HepG2 (cell line): ENCODE data around the gene SLC16A4. TPM values are rescaled to one million over a fixed set of nuclear protein-coding genes. Genes with fewer than 3 reads are reported as not detected.

Source experiments
- CEBPB ChIP-seq: IDR thresholded peaks from 2 replicates; pipeline ENCODE4 v1.6.1; 2011; ENCODE audit warnings: low read depth, low read length, improper control_type of control experiment, borderline replicate concordance
- JDP2 ChIP-seq: sonication (generic); formaldehyde crosslinking; IDR thresholded peaks from 2 replicates; pipeline ENCODE4 v1.8.1; 2022; ENCODE audit warnings: missing genetic modification reagents, borderline replicate concordance
- JUND ChIP-seq: sonication (generic); formaldehyde crosslinking; IDR thresholded peaks from 2 replicates; pipeline ENCODE4 v1.8.0; 2022; ENCODE audit warnings: mild to moderate bottlenecking, missing genetic modification reagents
- PTBP1 ChIP-seq: fragments of 200-400 bp; formaldehyde crosslinking; IDR thresholded peaks from 2 replicates; pipeline ENCODE4 v1.6.1; 2018; ENCODE audit warnings: low read length, low read depth; ENCODE audit not compliant: poor library complexity, severe bottlenecking
- RFX1 ChIP-seq: fragments of 450-650 bp; IDR thresholded peaks from 2 replicates; pipeline ENCODE4 v1.6.1; 2017
- RFX3 ChIP-seq: IDR thresholded peaks from 2 replicates; pipeline ENCODE4 v1.6.1; 2016; ENCODE audit warnings: missing biosample characterization, missing genetic modification reagents
- SAFB2 ChIP-seq: sonication (generic); formaldehyde crosslinking; IDR thresholded peaks from 2 replicates; pipeline ENCODE4 v1.5.1; 2020; ENCODE audit warnings: missing genetic modification reagents, low read depth, mild to moderate bottlenecking, borderline replicate concordance
- SIX4 ChIP-seq: sonication (generic); formaldehyde crosslinking; IDR thresholded peaks from 2 replicates; pipeline ENCODE4 v1.4.0; 2020; ENCODE audit warnings: missing genetic modification reagents
- ZNF180 ChIP-seq: sonication (generic); formaldehyde crosslinking; IDR thresholded peaks from 2 replicates; pipeline ENCODE4 v1.4.0; 2020; ENCODE audit warnings: low read depth, missing genetic modification reagents, borderline replicate concordance
- ZNF24 ChIP-seq: fragments of 450-650 bp; IDR thresholded peaks from 2 replicates; pipeline ENCODE4 v1.6.1; 2017; ENCODE audit warnings: antibody characterized with exemption, mild to moderate bottlenecking
- ZNF598 ChIP-seq: sonication (generic); formaldehyde crosslinking; IDR thresholded peaks from 2 replicates; pipeline ENCODE4 v1.5.1; 2020; ENCODE audit warnings: mild to moderate bottlenecking, missing genetic modification reagents, borderline replicate concordance
- ZNF619 ChIP-seq: sonication (generic); formaldehyde crosslinking; IDR thresholded peaks from 2 replicates; pipeline ENCODE4 v1.4.0; 2020; ENCODE audit warnings: mild to moderate bottlenecking, missing genetic modification reagents
- polyA plus RNA-seq, 8 experiments: library from polyadenylated mRNA; depleted of rRNA in 3 of 8; stranded (reverse) in 7 of 8; unstranded in 1 of 8; fragments of >200 nt; fragmentation: Illumina TruSeq in 4 of 8; extraction: Trizol in 4 of 8; gene quantifications; 2 replicates each; pipeline versions ENCODE4 v1.2.1 to v1.2.3, GENCODE V29; 2011 to 2016; ENCODE audit warnings: low read depth in 4 of 8, missing spikeins in 1 of 8, mixed read lengths in 1 of 8; ENCODE audit not compliant: insufficient read depth in 1 of 8
- total RNA-seq, 5 experiments: library from RNA; depleted of rRNA; stranded (reverse); fragments of >200 nt; fragmentation: Illumina TruSeq; extraction: Trizol; gene quantifications; 2 replicates each; pipeline ENCODE4 v1.2.3, GENCODE V29; 2016; ENCODE audit warnings: low read depth in 1 of 5
- TF ChIP-seq, protein P1 (sequence below): sonication (generic); formaldehyde crosslinking; IDR thresholded peaks from 2 replicates; pipeline ENCODE4 v1.4.0; 2020; ENCODE audit warnings: mild to moderate bottlenecking, missing genetic modification reagents
- TF ChIP-seq, protein P2 (sequence below): IDR thresholded peaks from 2 replicates; pipeline ENCODE4 v1.6.1; 2016; ENCODE audit warnings: mild to moderate bottlenecking, missing biosample characterization, missing genetic modification reagents
- TF ChIP-seq, protein P3 (sequence below): sonication (generic); formaldehyde crosslinking; IDR thresholded peaks from 2 replicates; pipeline ENCODE4 v1.9.0; 2021; ENCODE audit warnings: missing genetic modification reagents, mild to moderate bottlenecking, borderline replicate concordance
- TF ChIP-seq, protein P4 (sequence below): sonication (generic); formaldehyde crosslinking; IDR thresholded peaks from 2 replicates; pipeline ENCODE4 v1.4.0; 2020; ENCODE audit warnings: missing genetic modification reagents
- TF ChIP-seq, protein P5 (sequence below): sonication (generic); formaldehyde crosslinking; IDR thresholded peaks from 2 replicates; pipeline ENCODE4 v1.8.0; 2022; ENCODE audit warnings: low read depth, missing genetic modification reagents
- TF ChIP-seq, protein P6 (sequence below): sonication (generic); formaldehyde crosslinking; IDR thresholded peaks from 2 replicates; pipeline ENCODE4 v1.8.0; 2022; ENCODE audit warnings: mild to moderate bottlenecking, missing genetic modification reagents, moderate library complexity

Gene SLC16A4
- total and polyA plus RNA-seq, 2 of the 13 experiments (the other 11 are each of a cell fraction or from before 2014, with no cell fraction given), result 1.1 to 1.5 TPM

DNA sequence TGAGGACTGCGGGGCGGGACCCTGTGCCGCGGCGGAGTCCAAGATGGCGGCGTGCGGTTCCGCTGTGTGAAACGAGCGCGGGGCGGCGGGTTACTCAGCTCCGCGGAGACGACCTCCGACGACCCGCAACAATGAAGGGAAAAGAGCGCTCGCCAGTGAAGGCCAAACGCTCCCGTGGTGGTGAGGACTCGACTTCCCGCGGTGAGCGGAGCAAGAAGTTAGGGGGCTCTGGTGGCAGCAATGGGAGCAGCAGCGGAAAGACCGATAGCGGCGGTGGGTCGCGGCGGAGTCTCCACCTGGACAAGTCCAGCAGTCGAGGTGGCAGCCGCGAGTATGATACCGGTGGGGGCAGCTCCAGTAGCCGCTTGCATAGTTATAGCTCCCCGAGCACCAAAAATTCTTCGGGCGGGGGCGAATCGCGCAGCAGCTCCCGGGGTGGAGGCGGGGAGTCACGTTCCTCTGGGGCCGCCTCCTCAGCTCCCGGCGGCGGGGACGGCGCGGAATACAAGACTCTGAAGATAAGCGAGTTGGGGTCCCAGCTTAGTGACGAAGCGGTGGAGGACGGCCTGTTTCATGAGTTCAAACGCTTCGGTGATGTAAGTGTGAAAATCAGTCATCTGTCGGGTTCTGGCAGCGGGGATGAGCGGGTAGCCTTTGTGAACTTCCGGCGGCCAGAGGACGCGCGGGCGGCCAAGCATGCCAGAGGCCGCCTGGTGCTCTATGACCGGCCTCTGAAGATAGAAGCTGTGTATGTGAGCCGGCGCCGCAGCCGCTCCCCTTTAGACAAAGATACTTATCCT is 51.2 kb downstream of the SLC16A4 start (continued):
- TF ChIP-seq, protein P1, sequence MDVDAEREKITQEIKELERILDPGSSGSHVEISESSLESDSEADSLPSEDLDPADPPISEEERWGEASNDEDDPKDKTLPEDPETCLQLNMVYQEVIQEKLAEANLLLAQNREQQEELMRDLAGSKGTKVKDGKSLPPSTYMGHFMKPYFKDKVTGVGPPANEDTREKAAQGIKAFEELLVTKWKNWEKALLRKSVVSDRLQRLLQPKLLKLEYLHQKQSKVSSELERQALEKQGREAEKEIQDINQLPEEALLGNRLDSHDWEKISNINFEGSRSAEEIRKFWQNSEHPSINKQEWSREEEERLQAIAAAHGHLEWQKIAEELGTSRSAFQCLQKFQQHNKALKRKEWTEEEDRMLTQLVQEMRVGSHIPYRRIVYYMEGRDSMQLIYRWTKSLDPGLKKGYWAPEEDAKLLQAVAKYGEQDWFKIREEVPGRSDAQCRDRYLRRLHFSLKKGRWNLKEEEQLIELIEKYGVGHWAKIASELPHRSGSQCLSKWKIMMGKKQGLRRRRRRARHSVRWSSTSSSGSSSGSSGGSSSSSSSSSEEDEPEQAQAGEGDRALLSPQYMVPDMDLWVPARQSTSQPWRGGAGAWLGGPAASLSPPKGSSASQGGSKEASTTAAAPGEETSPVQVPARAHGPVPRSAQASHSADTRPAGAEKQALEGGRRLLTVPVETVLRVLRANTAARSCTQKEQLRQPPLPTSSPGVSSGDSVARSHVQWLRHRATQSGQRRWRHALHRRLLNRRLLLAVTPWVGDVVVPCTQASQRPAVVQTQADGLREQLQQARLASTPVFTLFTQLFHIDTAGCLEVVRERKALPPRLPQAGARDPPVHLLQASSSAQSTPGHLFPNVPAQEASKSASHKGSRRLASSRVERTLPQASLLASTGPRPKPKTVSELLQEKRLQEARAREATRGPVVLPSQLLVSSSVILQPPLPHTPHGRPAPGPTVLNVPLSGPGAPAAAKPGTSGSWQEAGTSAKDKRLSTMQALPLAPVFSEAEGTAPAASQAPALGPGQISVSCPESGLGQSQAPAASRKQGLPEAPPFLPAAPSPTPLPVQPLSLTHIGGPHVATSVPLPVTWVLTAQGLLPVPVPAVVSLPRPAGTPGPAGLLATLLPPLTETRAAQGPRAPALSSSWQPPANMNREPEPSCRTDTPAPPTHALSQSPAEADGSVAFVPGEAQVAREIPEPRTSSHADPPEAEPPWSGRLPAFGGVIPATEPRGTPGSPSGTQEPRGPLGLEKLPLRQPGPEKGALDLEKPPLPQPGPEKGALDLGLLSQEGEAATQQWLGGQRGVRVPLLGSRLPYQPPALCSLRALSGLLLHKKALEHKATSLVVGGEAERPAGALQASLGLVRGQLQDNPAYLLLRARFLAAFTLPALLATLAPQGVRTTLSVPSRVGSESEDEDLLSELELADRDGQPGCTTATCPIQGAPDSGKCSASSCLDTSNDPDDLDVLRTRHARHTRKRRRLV (CRISPR knock-in tag), result peak; percentile 61; the same call in 1 of the 2 replicates
- no peak for TF ChIP-seq ZNF24
- TF ChIP-seq JDP2 (CRISPR knock-in tag), result no peak
- TF ChIP-seq CEBPB, result 0 out of 2 replicates have a peak, but pooled peaks have one; percentile 11
- TF ChIP-seq, protein P2, sequence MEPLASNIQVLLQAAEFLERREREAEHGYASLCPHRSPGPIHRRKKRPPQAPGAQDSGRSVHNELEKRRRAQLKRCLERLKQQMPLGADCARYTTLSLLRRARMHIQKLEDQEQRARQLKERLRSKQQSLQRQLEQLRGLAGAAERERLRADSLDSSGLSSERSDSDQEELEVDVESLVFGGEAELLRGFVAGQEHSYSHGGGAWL (CRISPR knock-in tag), result peak; percentile 62
- TF ChIP-seq, protein P3, sequence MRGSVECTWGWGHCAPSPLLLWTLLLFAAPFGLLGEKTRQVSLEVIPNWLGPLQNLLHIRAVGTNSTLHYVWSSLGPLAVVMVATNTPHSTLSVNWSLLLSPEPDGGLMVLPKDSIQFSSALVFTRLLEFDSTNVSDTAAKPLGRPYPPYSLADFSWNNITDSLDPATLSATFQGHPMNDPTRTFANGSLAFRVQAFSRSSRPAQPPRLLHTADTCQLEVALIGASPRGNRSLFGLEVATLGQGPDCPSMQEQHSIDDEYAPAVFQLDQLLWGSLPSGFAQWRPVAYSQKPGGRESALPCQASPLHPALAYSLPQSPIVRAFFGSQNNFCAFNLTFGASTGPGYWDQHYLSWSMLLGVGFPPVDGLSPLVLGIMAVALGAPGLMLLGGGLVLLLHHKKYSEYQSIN, result no peak
- TF ChIP-seq ZNF598 (CRISPR knock-in tag), result no peak
- TF ChIP-seq, protein P4, sequence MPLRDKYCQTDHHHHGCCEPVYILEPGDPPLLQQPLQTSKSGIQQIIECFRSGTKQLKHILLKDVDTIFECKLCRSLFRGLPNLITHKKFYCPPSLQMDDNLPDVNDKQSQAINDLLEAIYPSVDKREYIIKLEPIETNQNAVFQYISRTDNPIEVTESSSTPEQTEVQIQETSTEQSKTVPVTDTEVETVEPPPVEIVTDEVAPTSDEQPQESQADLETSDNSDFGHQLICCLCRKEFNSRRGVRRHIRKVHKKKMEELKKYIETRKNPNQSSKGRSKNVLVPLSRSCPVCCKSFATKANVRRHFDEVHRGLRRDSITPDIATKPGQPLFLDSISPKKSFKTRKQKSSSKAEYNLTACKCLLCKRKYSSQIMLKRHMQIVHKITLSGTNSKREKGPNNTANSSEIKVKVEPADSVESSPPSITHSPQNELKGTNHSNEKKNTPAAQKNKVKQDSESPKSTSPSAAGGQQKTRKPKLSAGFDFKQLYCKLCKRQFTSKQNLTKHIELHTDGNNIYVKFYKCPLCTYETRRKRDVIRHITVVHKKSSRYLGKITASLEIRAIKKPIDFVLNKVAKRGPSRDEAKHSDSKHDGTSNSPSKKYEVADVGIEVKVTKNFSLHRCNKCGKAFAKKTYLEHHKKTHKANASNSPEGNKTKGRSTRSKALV (CRISPR knock-in tag), result no peak
- TF ChIP-seq RFX3 (CRISPR knock-in tag), result no peak
- TF ChIP-seq ZNF180, result no peak
- TF ChIP-seq, protein P5, sequence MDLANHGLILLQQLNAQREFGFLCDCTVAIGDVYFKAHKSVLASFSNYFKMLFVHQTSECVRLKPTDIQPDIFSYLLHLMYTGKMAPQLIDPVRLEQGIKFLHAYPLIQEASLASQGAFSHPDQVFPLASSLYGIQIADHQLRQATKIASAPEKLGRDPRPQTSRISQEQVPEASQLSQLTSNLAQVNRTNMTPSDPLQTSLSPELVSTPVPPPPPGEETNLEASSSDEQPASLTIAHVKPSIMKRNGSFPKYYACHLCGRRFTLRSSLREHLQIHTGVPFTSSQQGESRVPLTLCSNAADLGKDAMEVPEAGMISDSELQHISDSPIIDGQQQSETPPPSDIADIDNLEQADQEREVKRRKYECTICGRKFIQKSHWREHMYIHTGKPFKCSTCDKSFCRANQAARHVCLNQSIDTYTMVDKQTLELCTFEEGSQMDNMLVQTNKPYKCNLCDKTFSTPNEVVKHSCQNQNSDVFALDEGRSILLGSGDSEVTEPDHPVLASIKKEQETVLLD, result peak; percentile 68; the same call in 1 of the 2 replicates
- no peak for TF ChIP-seq SAFB2 (CRISPR knock-in tag)
- no peak for TF ChIP-seq SIX4 (CRISPR knock-in tag)
- TF ChIP-seq ZNF619, result no peak
- 0 out of 2 replicates have a peak, but pooled peaks have one; percentile 20 for TF ChIP-seq JUND (CRISPR knock-in tag)
- TF ChIP-seq, protein P6, sequence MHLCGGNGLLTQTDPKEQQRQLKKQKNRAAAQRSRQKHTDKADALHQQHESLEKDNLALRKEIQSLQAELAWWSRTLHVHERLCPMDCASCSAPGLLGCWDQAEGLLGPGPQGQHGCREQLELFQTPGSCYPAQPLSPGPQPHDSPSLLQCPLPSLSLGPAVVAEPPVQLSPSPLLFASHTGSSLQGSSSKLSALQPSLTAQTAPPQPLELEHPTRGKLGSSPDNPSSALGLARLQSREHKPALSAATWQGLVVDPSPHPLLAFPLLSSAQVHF (CRISPR knock-in tag), result peak; percentile 78; the same call in 1 of the 2 replicates
- TF ChIP-seq PTBP1, result no peak
- TF ChIP-seq RFX1, result no peak
